GM12891 (cell line): Measurements from ENCODE around the gene TOB1.

Source experiments
- DNase-seq: peaks from one replicate; pipeline ENCODE4 v3.0.0; 2011; ENCODE audit warnings: low spot score; ENCODE audit not compliant: insufficient read length
- FAIRE-seq: peaks from 2 replicates; lab custom pipeline; 2011; peaks lifted over from hg19 to GRCh38; lab: Jason Lieb, UNC
- PAX5 ChIP-seq: IDR thresholded peaks from 2 replicates; pipeline ENCODE4 v1.6.1; 2011; ENCODE audit warnings: low read length, moderate library complexity, mild to moderate bottlenecking; ENCODE audit not compliant: insufficient read depth, severe bottlenecking
- POLR2A ChIP-seq: IDR thresholded peaks from 2 replicates; pipeline ENCODE4 v1.6.1; 2011; ENCODE audit warnings: low read depth, low read length, control low read depth
- POLR2AphosphoS5 ChIP-seq: IDR thresholded peaks from 2 replicates; pipeline ENCODE4 v1.6.1; 2011; ENCODE audit warnings: low read depth, low read length, control low read depth
- POU2F2 ChIP-seq: IDR thresholded peaks from 2 replicates; pipeline ENCODE4 v1.6.1; 2011; ENCODE audit warnings: low read depth, mild to moderate bottlenecking, control low read depth, low read length, moderate library complexity
- SPI1 ChIP-seq: IDR thresholded peaks from 2 replicates; pipeline ENCODE4 v1.6.1; 2011; ENCODE audit warnings: low read depth, low read length, control low read depth
- TAF1 ChIP-seq: IDR thresholded peaks from 2 replicates; pipeline ENCODE4 v1.6.1; 2011; ENCODE audit warnings: low read depth, low read length, control low read depth

TOB1 gene

GRCh38 chr17:50847566-50847965 lies 18.6 kb downstream of the TOB1 start:
- DNase-seq, result no peak
- FAIRE-seq, result no peak
- TF ChIP-seq POLR2A (no peak), PAX5 (no peak), POLR2AphosphoS5 (no peak)

- TF ChIP-seq SPI1 (no peak), POLR2A (no peak), PAX5 (no peak), POU2F2 (no peak), POLR2AphosphoS5 (no peak), TAF1 (no peak)
- no peak for FAIRE-seq
- DNase-seq, result no peak
These were observed 20.7 kb downstream of the TOB1 start for GRCh38 chr17:50845240-50846147.

- no peak for DNase-seq
- no peak for TF ChIP-seq POLR2A
- TF ChIP-seq TAF1, result no peak
- no peak for TF ChIP-seq POU2F2
- no peak for TF ChIP-seq PAX5
- TF ChIP-seq SPI1, result no peak
- TF ChIP-seq POLR2AphosphoS5, result no peak
- FAIRE-seq, result no peak
These were observed 21.9 kb downstream of the TOB1 start for GRCh38 chr17:50844117-50844700.

- FAIRE-seq (no peak), DNase-seq (no peak)
- TF ChIP-seq TAF1 (no peak), POLR2A (no peak), POU2F2 (no peak), PAX5 (no peak), SPI1 (no peak), POLR2AphosphoS5 (no peak)
These were observed 22.8 kb downstream of the TOB1 start for GRCh38 chr17:50843150-50843905.

- no peak for FAIRE-seq
- no peak for TF ChIP-seq POLR2AphosphoS5
- no peak for TF ChIP-seq PAX5
- TF ChIP-seq POU2F2, result no peak
- TF ChIP-seq TAF1, result no peak
- no peak for TF ChIP-seq POLR2A
- TF ChIP-seq SPI1, result no peak
- no peak for DNase-seq
These were observed 23.5 kb downstream of the TOB1 start for GRCh38 chr17:50842506-50843149.

GRCh38 chr17:50841949-50842354 lies 24.2 kb downstream of the TOB1 start:
- no peak for TF ChIP-seq POLR2AphosphoS5
- FAIRE-seq, result peak; percentile 66
- DNase-seq, result peak; percentile 79

GRCh38 chr17:50841277-50841948 lies 24.7 kb downstream of the TOB1 start:
- TF ChIP-seq POLR2A (no peak), PAX5 (no peak), POU2F2 (no peak), POLR2AphosphoS5 (no peak), SPI1 (no peak), TAF1 (no peak)
- no peak for FAIRE-seq

GRCh38 chr17:50840311-50840851 lies 25.8 kb downstream of the TOB1 start:
- FAIRE-seq (no peak), DNase-seq (no peak)
- TF ChIP-seq POLR2AphosphoS5 (no peak), POLR2A (no peak)

More at GRCh38 chr17:50841277-50841948, 24.7 kb downstream of the TOB1 start:
- DNase-seq, result no peak
